ENCODE results near the gene NEFH.

Gene NEFH

GRCh38 chr22:29461263-29461662 is 18.8 kb upstream of the NEFH start:
- DNase-seq (ENCODE audit: low read depth), result no peak
- H3K4me3 ChIP-seq (ENCODE audit: control insufficient read depth, low read depth, low read length), result no peak overlapping the region
- TF ChIP-seq, protein P1, sequence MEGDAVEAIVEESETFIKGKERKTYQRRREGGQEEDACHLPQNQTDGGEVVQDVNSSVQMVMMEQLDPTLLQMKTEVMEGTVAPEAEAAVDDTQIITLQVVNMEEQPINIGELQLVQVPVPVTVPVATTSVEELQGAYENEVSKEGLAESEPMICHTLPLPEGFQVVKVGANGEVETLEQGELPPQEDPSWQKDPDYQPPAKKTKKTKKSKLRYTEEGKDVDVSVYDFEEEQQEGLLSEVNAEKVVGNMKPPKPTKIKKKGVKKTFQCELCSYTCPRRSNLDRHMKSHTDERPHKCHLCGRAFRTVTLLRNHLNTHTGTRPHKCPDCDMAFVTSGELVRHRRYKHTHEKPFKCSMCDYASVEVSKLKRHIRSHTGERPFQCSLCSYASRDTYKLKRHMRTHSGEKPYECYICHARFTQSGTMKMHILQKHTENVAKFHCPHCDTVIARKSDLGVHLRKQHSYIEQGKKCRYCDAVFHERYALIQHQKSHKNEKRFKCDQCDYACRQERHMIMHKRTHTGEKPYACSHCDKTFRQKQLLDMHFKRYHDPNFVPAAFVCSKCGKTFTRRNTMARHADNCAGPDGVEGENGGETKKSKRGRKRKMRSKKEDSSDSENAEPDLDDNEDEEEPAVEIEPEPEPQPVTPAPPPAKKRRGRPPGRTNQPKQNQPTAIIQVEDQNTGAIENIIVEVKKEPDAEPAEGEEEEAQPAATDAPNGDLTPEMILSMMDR (IDR thresholded peaks at IDR 0.05; ENCODE audit: control insufficient read depth, insufficient read depth, low read depth, low read length, missing control alignments), result no peak

DNA sequence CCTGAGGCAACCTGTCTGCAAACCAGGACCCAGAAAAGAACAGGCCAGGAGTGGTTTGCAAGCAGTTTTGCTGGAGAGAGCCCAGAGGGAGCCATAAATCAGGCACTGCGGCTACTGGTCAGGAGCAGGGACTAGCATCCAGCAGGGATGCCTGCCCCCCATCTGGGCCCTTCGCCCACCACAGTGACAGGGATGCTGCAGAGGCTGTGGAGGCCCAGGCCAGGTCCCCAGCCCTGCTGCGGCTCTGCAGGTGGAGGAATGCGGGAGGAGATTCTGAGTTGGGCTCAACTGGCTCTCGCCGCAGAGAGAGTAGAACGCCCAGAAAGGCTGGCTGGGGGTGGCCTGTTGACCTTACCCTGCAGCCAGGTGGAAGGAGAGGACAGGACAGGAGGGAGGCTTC is 16.4 kb upstream of the NEFH start:
- no peak for DNase-seq (ENCODE audit: low read depth)

DNA sequence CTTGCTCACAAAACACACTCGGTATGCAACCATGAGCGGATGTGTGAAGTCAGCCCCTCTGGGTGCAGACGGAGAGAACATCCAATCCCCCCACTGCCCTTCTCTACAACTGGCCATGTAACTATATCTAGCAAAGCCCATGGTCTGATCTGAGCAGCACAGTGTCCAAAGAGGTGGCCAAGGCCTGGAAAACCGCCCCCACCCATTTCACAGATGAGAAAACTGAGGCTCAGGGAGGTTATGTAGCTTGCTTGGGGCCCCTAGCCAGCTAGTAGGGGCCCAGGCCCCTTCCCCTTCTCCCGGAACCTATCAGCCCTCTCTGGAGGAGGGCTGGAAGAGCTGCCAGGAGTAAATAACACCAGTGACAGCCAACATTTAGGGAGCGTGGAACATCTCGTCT is 15.4 kb upstream of the NEFH start:
- DNase-seq (ENCODE audit: low read depth), result no peak
- TF ChIP-seq, protein P1 (IDR thresholded peaks at IDR 0.05; ENCODE audit: control insufficient read depth, insufficient read depth, low read depth, low read length, missing control alignments), result no peak
- H3K4me3 ChIP-seq (ENCODE audit: control insufficient read depth, low read depth, low read length), result no peak overlapping the region

More for the DNA sequence above, 16.4 kb upstream of the NEFH start:
- TF ChIP-seq, protein P1 (IDR thresholded peaks at IDR 0.05; ENCODE audit: control insufficient read depth, insufficient read depth, low read depth, low read length, missing control alignments), result no peak
- H3K4me3 ChIP-seq (ENCODE audit: control insufficient read depth, low read depth, low read length), result no peak overlapping the region

- no peak overlapping the region for H3K4me3 ChIP-seq (ENCODE audit: control insufficient read depth, low read depth, low read length)
- TF ChIP-seq, protein P1 (IDR thresholded peaks at IDR 0.05; ENCODE audit: control insufficient read depth, insufficient read depth, low read depth, low read length, missing control alignments), result no peak
Observed at GRCh38 chr22:29469755-29470154, 10.3 kb upstream of the NEFH start.

DNA sequence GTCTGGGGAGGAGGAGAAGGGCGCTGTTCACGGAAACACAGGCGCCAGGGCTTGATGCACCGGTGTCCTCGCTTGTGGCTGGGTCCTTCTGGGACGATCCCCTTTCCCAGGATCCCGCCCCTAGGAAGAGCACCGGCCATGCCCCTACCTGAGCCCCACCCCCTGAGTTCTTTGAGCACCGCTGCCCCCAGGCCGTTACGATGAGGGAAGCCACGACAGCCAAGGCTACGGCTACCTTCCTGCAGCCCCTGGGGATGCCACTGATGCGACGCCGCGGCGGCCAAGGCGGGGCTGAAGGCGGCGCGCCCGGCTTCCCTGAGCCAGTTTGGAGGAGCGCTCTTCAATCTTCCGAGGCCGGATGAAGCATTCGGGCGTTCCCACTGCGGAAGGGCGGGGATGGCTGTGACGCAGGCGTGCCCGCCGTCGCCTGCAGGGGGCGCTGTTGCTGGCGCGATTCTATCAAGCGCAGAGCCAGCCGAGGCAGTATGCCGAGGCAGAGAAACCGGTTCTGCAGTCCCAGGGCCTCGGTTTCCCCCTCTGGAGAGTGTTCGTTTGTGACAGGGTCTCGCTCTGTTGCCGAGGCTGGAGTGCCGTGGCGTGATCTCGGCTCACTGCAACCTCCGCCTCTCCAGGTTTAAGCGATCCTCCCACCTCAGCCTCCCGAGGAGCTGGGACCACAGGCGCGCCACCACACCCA is 9.7 kb upstream of the NEFH start:
- DNase-seq (ENCODE audit: low read depth), result no peak

More at GRCh38 chr22:29469755-29470154, 10.3 kb upstream of the NEFH start:
- DNase-seq (ENCODE audit: low read depth), result no peak

DNA sequence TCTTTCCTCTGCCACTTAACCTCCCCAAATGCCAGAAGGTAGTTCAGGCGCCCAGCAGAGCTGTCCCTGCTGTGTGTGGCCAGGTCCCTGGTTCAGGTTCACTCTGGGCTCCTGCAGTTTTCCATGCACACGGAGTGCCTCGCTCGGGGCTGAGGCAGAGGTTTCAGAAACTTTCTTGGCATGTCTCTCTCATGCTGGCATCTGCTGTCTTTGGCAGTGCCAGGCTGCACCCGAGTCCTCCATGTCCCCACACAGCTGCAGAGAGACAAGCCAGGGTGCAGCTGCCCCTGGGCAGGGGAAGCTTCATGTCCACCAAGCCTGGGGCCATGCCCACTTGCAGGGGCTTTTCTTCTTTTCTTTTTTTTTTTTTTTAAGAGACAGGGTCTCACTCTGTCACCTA is 7.0 kb upstream of the NEFH start:
- TF ChIP-seq, protein P1 (IDR thresholded peaks at IDR 0.05; ENCODE audit: control insufficient read depth, insufficient read depth, low read depth, low read length, missing control alignments), result no peak
- no peak for DNase-seq (ENCODE audit: low read depth)
- no peak overlapping the region for H3K4me3 ChIP-seq (ENCODE audit: control insufficient read depth, low read depth, low read length)

More for the DNA sequence above, 9.7 kb upstream of the NEFH start:
- TF ChIP-seq, protein P1 (IDR thresholded peaks at IDR 0.05; ENCODE audit: control insufficient read depth, insufficient read depth, low read depth, low read length, missing control alignments), result peak; percentile 85
- H3K4me3 ChIP-seq (ENCODE audit: control insufficient read depth, low read depth, low read length), result no peak overlapping the region; the same call in 1 of the 2 replicates

Measured in AG09309 (cell line).